ENCODE data around the gene CEP85.

DNA sequence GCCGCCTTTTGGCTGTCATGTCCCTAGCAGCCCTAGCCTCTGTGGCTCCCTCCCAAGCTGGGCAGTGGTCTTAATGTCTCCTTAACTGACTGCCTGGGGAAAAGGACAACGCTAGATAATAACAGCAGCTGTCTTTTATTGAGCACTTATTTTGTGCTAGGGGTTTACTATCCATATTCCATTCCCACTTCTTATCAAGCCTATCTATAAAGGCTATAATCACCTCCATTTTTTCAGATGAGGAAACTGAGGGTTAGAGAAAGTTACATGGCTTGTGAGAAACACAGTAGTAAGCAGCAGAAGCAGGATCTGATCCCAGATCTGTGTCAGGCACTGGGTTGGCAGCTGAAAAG lies 52.0 kb downstream of the CEP85 start:
- no peak for TF ChIP-seq POLR2A (IDR thresholded peaks at IDR 0.05; ENCODE audit: low read depth, low read length)
- no peak for TF ChIP-seq TAF1 (IDR thresholded peaks at IDR 0.05; ENCODE audit: low read depth, low read length)
- no peak for TF ChIP-seq POLR2AphosphoS5 (IDR thresholded peaks at IDR 0.05; ENCODE audit: low read depth, low read length)
- TF ChIP-seq PAX5 (IDR thresholded peaks at IDR 0.05; ENCODE audit: insufficient read depth, low read length, severe bottlenecking) = no peak

Measured in GM12891 (cell line).